Smooth muscle cell (in vitro differentiated cells): Measurements from ENCODE around the gene GOLGA5. TPM values are rescaled to one million over a fixed set of nuclear protein-coding genes. Genes with fewer than 3 reads are reported as not detected.

Experiments used
- DNase-seq: peaks from one replicate; lab custom pipeline; 2025; ENCODE audit not compliant: unreplicated experiment; lab: John Stamatoyannopoulos, UW
- H2AFZ ChIP-seq: fragments of 200-600 bp; sonication (generic); 2 replicates; pipeline ENCODE4 v1.6.0; 2016; ENCODE audit warnings: antibody characterized with exemption, low read depth, mild to moderate bottlenecking
- H3F3A ChIP-seq: fragments of 200-600 bp; sonication (generic); 2 replicates; pipeline ENCODE4 v1.6.0; 2017; ENCODE audit warnings: antibody characterized with exemption, low read depth
- H3K27ac ChIP-seq: fragments of 200-600 bp; sonication (generic); 2 replicates; pipeline ENCODE4 v1.5.1; 2016; ENCODE audit warnings: low read depth, mild to moderate bottlenecking
- H3K27me3 ChIP-seq: fragments of 200-600 bp; sonication (generic); 2 replicates; pipeline ENCODE4 v1.6.1; 2016; ENCODE audit warnings: low read depth, mild to moderate bottlenecking
- H3K36me3 ChIP-seq: fragments of 200-600 bp; sonication (generic); 2 replicates; pipeline ENCODE4 v1.5.1; 2016; ENCODE audit warnings: low read depth
- H3K4me1 ChIP-seq: fragments of 200-600 bp; sonication (generic); 2 replicates; pipeline ENCODE4 v1.5.1; 2016; ENCODE audit warnings: low read depth
- H3K4me2 ChIP-seq: fragments of 200-600 bp; sonication (generic); 2 replicates; pipeline ENCODE4 v1.6.0; 2016; ENCODE audit warnings: mild to moderate bottlenecking
- H3K4me3 ChIP-seq: fragments of 200-600 bp; sonication (generic); 2 replicates; pipeline ENCODE4 v1.5.1; 2016; ENCODE audit warnings: mild to moderate bottlenecking
- H3K79me2 ChIP-seq: fragments of 200-600 bp; sonication (generic); 2 replicates; pipeline ENCODE4 v1.6.0; 2016; ENCODE audit warnings: low read depth, mild to moderate bottlenecking
- H3K9ac ChIP-seq: fragments of 200-600 bp; sonication (generic); 2 replicates; pipeline ENCODE4 v1.6.0; 2016; ENCODE audit warnings: low read depth
- H3K9me3 ChIP-seq: fragments of 200-600 bp; sonication (generic); replicated peaks from 2 replicates; pipeline ENCODE4 v1.5.1; 2016; ENCODE audit warnings: low read depth
- H4K20me1 ChIP-seq: fragments of 200-600 bp; sonication (generic); 2 replicates; pipeline ENCODE4 v1.6.0; 2016; ENCODE audit warnings: low read depth
- WGBS: methylation state at CpG from one replicate; pipeline ENCODE4 v1.1.7; 2016; ENCODE audit warnings: low lambda C conversion rate; 5-methylcytosine and 5-hydroxymethylcytosine counted together
- polyA plus RNA-seq: library from polyadenylated mRNA; unstranded; fragments of >200 nt; fragmentation: Nextera tagmentation; extraction: Ambion mirVana; gene quantifications from 2 replicates; pipeline ENCODE4 v1.2.1, GENCODE V29; 2016
- total RNA-seq: library from RNA; depleted of rRNA; stranded (reverse); fragments of >200 nt; gene quantifications from 2 replicates; pipeline ENCODE4 v1.2.3, GENCODE V29; 2014
- TF ChIP-seq, protein P1 (sequence below): fragments of 200-600 bp; sonication (generic); IDR thresholded peaks from 2 replicates; pipeline ENCODE4 v1.5.1; 2017; ENCODE audit warnings: borderline replicate concordance, mild to moderate bottlenecking, antibody characterized with exemption; ENCODE audit not compliant: insufficient read depth, poor library complexity, severe bottlenecking

Gene GOLGA5
- total and polyA plus RNA-seq, 2 experiments from 2014 or later: 67.0 to 70.3 TPM

- Histone ChIP-seq H2AFZ (no peak overlapping the region), H4K20me1 (no peaks in the 10 kb centered on the region), H3K4me3 (no peak overlapping the region), H3K9me3 (no peaks in the 10 kb centered on the region), H3K4me1 (no peaks in the 10 kb centered on the region), H3K9ac (no peak overlapping the region), H3K36me3 (no peaks in the 10 kb centered on the region), H3K27me3 (peaks cover 24% of the 10 kb centered on the region), H3K79me2 (no peaks in the 10 kb centered on the region), H3F3A (no peaks in the 10 kb centered on the region), H3K27ac (no peak overlapping the region), H3K4me2 (no peak overlapping the region)
- TF ChIP-seq, protein P1, sequence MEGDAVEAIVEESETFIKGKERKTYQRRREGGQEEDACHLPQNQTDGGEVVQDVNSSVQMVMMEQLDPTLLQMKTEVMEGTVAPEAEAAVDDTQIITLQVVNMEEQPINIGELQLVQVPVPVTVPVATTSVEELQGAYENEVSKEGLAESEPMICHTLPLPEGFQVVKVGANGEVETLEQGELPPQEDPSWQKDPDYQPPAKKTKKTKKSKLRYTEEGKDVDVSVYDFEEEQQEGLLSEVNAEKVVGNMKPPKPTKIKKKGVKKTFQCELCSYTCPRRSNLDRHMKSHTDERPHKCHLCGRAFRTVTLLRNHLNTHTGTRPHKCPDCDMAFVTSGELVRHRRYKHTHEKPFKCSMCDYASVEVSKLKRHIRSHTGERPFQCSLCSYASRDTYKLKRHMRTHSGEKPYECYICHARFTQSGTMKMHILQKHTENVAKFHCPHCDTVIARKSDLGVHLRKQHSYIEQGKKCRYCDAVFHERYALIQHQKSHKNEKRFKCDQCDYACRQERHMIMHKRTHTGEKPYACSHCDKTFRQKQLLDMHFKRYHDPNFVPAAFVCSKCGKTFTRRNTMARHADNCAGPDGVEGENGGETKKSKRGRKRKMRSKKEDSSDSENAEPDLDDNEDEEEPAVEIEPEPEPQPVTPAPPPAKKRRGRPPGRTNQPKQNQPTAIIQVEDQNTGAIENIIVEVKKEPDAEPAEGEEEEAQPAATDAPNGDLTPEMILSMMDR: no peak
- 73% methylated on average over 18 of the region's 18 CpGs for WGBS
- DNase-seq: no peak
These were observed 83.8 kb downstream of the GOLGA5 start for GRCh38 chr14:92877757-92878431.

DNA sequence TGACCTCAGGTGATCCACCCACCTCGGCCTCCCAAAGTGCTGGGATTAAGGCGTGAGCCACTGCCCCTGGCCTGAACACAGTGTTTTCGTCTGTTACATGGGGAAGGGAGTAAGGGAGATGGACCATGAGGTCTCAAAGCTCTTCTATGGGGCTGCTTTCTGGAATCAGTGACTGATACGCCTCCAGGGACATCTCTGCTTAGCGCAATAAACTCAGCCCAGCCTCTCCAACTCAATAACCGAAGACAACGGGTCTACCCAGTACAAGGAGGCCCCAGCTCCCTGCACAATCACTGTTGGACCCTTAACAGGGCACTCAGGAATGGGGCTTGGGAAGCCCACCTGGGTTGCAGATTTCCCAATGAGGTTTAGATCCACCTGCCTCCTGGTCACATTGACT lies 86.2 kb downstream of the GOLGA5 start:
- no peak overlapping the region for H3K27ac ChIP-seq
- no peaks in the 10 kb centered on the region for H3K36me3 ChIP-seq
- no peaks in the 10 kb centered on the region for H3K4me1 ChIP-seq
- no peak for DNase-seq
- H3K4me3 ChIP-seq: no peak overlapping the region
- H3F3A ChIP-seq: no peaks in the 10 kb centered on the region
- 84% methylated on average over 7 of the region's 7 CpGs for WGBS
- no peak overlapping the region for H3K9ac ChIP-seq
- no peak overlapping the region for H2AFZ ChIP-seq
- TF ChIP-seq, protein P1: no peak
- H3K27me3 ChIP-seq: peaks cover 24% of the 10 kb centered on the region
- no peak overlapping the region for H3K4me2 ChIP-seq
- H3K79me2 ChIP-seq: no peaks in the 10 kb centered on the region
- no peaks in the 10 kb centered on the region for H3K9me3 ChIP-seq
- H4K20me1 ChIP-seq: no peaks in the 10 kb centered on the region

DNA sequence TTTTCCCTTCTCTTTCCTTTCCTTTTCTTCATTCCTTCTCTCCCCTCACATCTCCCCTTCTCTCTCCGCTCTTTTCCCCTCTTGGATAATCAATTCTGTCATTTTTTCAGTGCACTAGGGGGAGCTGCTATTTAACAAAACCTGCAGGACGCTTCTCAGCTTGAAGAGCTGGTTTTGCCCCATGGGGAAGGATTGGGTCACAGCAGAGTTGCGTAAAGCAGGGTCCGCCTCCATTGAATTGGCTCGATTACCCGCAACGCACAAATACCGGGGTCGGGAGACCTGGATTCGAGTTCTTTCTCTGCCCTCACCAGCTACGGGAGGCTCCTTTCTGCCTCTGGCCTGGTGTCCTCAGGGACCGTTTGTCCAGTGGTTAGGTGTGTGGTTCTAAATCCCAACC lies 86.7 kb downstream of the GOLGA5 start:
- no peak for DNase-seq
- no peak overlapping the region for H2AFZ ChIP-seq

More for the DNA sequence above, 86.7 kb downstream of the GOLGA5 start:
- Histone ChIP-seq H3K4me2 (no peak overlapping the region), H3K27me3 (peaks cover 24% of the 10 kb centered on the region), H3K4me1 (no peaks in the 10 kb centered on the region), H3F3A (no peaks in the 10 kb centered on the region), H3K4me3 (no peak overlapping the region), H3K27ac (no peak overlapping the region), H4K20me1 (no peaks in the 10 kb centered on the region), H3K79me2 (no peaks in the 10 kb centered on the region), H3K9me3 (no peaks in the 10 kb centered on the region), H3K36me3 (no peaks in the 10 kb centered on the region), H3K9ac (no peak overlapping the region)
- TF ChIP-seq, protein P1: peak; percentile 24
- 32% methylated on average over 12 of the region's 12 CpGs for WGBS
